HEK293 (cell line): ENCODE measurements around the gene PTTG1.
A peak's percentile ranks its signal among the peaks of the same experiment; 100 is the strongest.

Experiments used
- FEZF1 ChIP-seq: fragments of 450-650 bp; formaldehyde crosslinking; IDR thresholded peaks from 2 replicates; pipeline ENCODE4 v1.5.1; 2016; ENCODE audit warnings: missing biosample characterization, missing genetic modification characterization
- GLIS2 ChIP-seq: fragments of 450-650 bp; formaldehyde crosslinking; IDR thresholded peaks from 2 replicates; pipeline ENCODE4 v1.5.1; 2016; ENCODE audit warnings: missing biosample characterization, missing genetic modification characterization
- IKZF3 ChIP-seq: fragments of 450-650 bp; IDR thresholded peaks from 2 replicates; pipeline ENCODE4 v1.5.0; 2018; ENCODE audit warnings: missing biosample characterization, mild to moderate bottlenecking, missing genetic modification characterization, moderate library complexity
- KLF7 ChIP-seq: fragments of 450-650 bp; formaldehyde crosslinking; IDR thresholded peaks from 2 replicates; pipeline ENCODE4 v1.5.1; 2016; ENCODE audit warnings: missing biosample characterization, missing genetic modification characterization, borderline replicate concordance
- ZBTB21 ChIP-seq: fragments of 450-650 bp; formaldehyde crosslinking; IDR thresholded peaks from 2 replicates; pipeline ENCODE4 v1.5.1; 2017; ENCODE audit warnings: missing biosample characterization, missing genetic modification characterization
- ZBTB48 ChIP-seq: fragments of 450-650 bp; formaldehyde crosslinking; IDR thresholded peaks from 2 replicates; pipeline ENCODE4 v1.5.1; 2016; ENCODE audit warnings: missing biosample characterization, missing genetic modification characterization
- ZFHX2 ChIP-seq: fragments of 450-650 bp; formaldehyde crosslinking; conservative IDR thresholded peaks from 2 replicates; pipeline ENCODE4 v1.5.1; 2016; ENCODE audit warnings: missing biosample characterization, missing genetic modification characterization
- ZFP37 ChIP-seq: fragments of 450-650 bp; formaldehyde crosslinking; IDR thresholded peaks from 2 replicates; pipeline ENCODE4 v1.5.1; 2016; ENCODE audit warnings: missing biosample characterization, missing genetic modification characterization
- ZNF10 ChIP-seq: fragments of 450-650 bp; formaldehyde crosslinking; IDR thresholded peaks from 2 replicates; pipeline ENCODE4 v1.5.1; 2017; ENCODE audit warnings: missing biosample characterization, missing genetic modification characterization
- ZNF140 ChIP-seq: fragments of 450-650 bp; formaldehyde crosslinking; IDR thresholded peaks from 2 replicates; pipeline ENCODE4 v1.5.1; 2016; ENCODE audit warnings: missing biosample characterization, missing genetic modification characterization
- ZNF169 ChIP-seq: fragments of 450-650 bp; formaldehyde crosslinking; IDR thresholded peaks from 2 replicates; pipeline ENCODE4 v1.5.1; 2016; ENCODE audit warnings: missing biosample characterization, missing genetic modification characterization
- ZNF211 ChIP-seq: fragments of 450-650 bp; formaldehyde crosslinking; IDR thresholded peaks from 2 replicates; pipeline ENCODE4 v1.5.1; 2016; ENCODE audit warnings: low read depth, missing biosample characterization, missing genetic modification characterization
- ZNF266 ChIP-seq: fragments of 450-650 bp; formaldehyde crosslinking; IDR thresholded peaks from 2 replicates; pipeline ENCODE4 v1.5.1; 2016; ENCODE audit warnings: missing biosample characterization, missing genetic modification characterization, low read depth
- ZNF350 ChIP-seq: fragments of 450-650 bp; formaldehyde crosslinking; IDR thresholded peaks from 2 replicates; pipeline ENCODE4 v1.5.0; 2017; ENCODE audit warnings: missing biosample characterization, mild to moderate bottlenecking, missing genetic modification characterization
- ZNF37A ChIP-seq: fragments of 450-650 bp; IDR thresholded peaks from 2 replicates; pipeline ENCODE4 v1.5.1; 2018; ENCODE audit warnings: missing biosample characterization, missing genetic modification characterization
- ZNF768 ChIP-seq: fragments of 450-650 bp; formaldehyde crosslinking; IDR thresholded peaks from 2 replicates; pipeline ENCODE4 v1.5.1; 2018; ENCODE audit warnings: missing biosample characterization, mild to moderate bottlenecking, missing genetic modification characterization
- ZNF792 ChIP-seq: fragments of 450-650 bp; formaldehyde crosslinking; IDR thresholded peaks from 2 replicates; pipeline ENCODE4 v1.5.1; 2016; ENCODE audit warnings: missing biosample characterization, missing genetic modification characterization
- TF ChIP-seq, protein P1 (sequence below): fragments of 450-650 bp; formaldehyde crosslinking; IDR thresholded peaks from 2 replicates; pipeline ENCODE4 v1.5.1; 2016; ENCODE audit warnings: missing biosample characterization, missing genetic modification characterization
- TF ChIP-seq, protein P2 (sequence below): fragments of 450-650 bp; formaldehyde crosslinking; IDR thresholded peaks from 2 replicates; pipeline ENCODE4 v1.5.1; 2016; ENCODE audit warnings: missing biosample characterization, missing genetic modification characterization
- TF ChIP-seq, protein P3 (sequence below): fragments of 450-650 bp; formaldehyde crosslinking; IDR thresholded peaks from 2 replicates; pipeline ENCODE4 v1.5.1; 2016; ENCODE audit warnings: missing biosample characterization, missing genetic modification characterization
- TF ChIP-seq, protein P4 (sequence below): fragments of 450-650 bp; IDR thresholded peaks from 2 replicates; pipeline ENCODE4 v1.5.1; 2018; ENCODE audit warnings: missing biosample characterization, mild to moderate bottlenecking, missing genetic modification characterization
- TF ChIP-seq, protein P5 (sequence below): fragments of 450-650 bp; formaldehyde crosslinking; IDR thresholded peaks from 2 replicates; pipeline ENCODE4 v1.5.1; 2016; ENCODE audit warnings: missing biosample characterization, missing genetic modification characterization, low read depth
- TF ChIP-seq, protein P6 (sequence below): fragments of 450-650 bp; formaldehyde crosslinking; IDR thresholded peaks from 2 replicates; pipeline ENCODE4 v1.5.1; 2017; ENCODE audit warnings: missing biosample characterization, missing genetic modification characterization

PTTG1 gene

DNA sequence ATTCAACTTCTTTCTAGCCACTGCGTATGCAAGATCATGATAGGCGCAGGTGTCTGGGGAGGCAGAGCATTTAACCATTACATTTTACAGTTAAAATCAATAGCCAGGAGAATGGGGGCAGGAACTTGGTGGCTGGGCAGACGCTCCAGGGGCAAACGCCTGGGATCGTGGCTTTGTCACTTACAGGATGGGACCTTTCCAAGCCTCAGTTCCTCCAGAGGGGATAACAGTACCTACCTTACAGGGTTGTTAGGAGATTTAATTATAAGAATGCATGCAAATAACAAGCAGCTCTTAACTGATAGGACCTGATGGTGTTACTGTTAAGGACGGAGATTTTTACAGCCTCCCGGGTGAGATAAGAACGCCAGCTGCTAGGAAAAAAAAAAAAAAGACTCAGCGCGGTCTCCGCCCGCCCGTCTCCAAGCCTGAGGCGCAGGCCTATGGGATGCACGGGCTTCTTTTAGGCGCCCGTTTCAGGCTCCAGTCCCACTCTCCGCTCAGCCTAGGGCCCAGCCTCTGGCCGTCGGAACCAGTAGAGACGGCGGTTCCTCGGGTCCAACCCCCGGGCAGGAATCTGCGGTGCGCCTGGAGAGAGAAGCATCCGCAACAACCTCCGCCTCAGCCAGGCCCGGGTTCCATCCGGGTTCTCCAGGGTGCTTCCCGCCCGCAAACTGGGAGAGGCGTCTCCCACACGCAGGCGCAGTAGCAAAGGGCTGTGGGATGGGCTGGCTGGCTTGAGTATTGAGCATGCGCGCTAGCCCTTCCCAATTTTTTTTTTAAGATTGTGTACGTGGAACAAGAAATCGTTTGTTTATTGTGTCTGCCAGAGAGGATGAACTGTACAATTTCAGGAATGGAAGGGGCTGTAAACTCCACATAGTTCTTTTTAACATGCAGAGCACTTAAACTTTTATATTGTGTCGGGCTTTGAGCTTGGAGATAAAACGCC lies 22.0 kb upstream of the PTTG1 start, which contains the start of gene FAM200C (continued):
- TF ChIP-seq, protein P1, sequence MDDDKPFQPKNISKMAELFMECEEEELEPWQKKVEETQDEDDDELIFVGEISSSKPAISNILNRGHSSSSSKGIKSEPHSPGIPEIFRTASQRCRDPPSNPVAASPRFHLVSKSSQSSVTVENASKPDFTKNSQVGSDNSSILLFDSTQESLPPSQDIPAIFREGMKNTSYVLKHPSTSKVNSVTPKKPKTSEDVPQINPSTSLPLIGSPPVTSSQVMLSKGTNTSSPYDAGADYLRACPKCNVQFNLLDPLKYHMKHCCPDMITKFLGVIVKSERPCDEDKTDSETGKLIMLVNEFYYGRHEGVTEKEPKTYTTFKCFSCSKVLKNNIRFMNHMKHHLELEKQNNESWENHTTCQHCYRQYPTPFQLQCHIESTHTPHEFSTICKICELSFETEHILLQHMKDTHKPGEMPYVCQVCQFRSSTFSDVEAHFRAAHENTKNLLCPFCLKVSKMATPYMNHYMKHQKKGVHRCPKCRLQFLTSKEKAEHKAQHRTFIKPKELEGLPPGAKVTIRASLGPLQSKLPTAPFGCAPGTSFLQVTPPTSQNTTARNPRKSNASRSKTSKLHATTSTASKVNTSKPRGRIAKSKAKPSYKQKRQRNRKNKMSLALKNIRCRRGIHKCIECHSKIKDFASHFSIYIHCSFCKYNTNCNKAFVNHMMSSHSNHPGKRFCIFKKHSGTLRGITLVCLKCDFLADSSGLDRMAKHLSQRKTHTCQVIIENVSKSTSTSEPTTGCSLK (tag by site-specific recombination), result no peak
- TF ChIP-seq ZFP37 (tag by site-specific recombination) (0 out of 2 replicates have a peak, but pooled peaks have one; percentile 31), ZNF266 (tag by site-specific recombination) (no peak), ZNF768 (no peak), ZNF169 (tag by site-specific recombination) (no peak), ZNF792 (tag by site-specific recombination) (no peak), KLF7 (tag by site-specific recombination) (no peak), ZNF140 (tag by site-specific recombination) (no peak), ZBTB48 (tag by site-specific recombination) (no peak), GLIS2 (tag by site-specific recombination) (no peak), ZFHX2 (tag by site-specific recombination) (0 out of 2 replicates have a peak, but pooled peaks have one; percentile 12), ZNF350 (tag by site-specific recombination) (no peak), ZBTB21 (tag by site-specific recombination) (no peak), IKZF3 (peak; percentile 93), FEZF1 (no peak), ZNF37A (tag by site-specific recombination) (no peak), ZNF10 (tag by site-specific recombination) (no peak), ZNF211 (tag by site-specific recombination) (no peak)
- TF ChIP-seq, protein P2, sequence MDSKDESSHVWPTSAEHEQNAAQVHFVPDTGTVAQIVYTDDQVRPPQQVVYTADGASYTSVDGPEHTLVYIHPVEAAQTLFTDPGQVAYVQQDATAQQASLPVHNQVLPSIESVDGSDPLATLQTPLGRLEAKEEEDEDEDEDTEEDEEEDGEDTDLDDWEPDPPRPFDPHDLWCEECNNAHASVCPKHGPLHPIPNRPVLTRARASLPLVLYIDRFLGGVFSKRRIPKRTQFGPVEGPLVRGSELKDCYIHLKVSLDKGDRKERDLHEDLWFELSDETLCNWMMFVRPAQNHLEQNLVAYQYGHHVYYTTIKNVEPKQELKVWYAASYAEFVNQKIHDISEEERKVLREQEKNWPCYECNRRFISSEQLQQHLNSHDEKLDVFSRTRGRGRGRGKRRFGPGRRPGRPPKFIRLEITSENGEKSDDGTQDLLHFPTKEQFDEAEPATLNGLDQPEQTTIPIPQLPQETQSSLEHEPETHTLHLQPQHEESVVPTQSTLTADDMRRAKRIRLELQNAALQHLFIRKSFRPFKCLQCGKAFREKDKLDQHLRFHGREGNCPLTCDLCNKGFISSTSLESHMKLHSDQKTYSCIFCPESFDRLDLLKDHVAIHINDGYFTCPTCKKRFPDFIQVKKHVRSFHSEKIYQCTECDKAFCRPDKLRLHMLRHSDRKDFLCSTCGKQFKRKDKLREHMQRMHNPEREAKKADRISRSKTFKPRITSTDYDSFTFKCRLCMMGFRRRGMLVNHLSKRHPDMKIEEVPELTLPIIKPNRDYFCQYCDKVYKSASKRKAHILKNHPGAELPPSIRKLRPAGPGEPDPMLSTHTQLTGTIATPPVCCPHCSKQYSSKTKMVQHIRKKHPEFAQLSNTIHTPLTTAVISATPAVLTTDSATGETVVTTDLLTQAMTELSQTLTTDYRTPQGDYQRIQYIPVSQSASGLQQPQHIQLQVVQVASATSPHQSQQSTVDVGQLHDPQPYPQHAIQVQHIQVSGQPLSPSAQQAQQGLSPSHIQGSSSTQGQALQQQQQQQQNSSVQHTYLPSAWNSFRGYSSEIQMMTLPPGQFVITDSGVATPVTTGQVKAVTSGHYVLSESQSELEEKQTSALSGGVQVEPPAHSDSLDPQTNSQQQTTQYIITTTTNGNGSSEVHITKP (tag by site-specific recombination), result peak; percentile 46
- TF ChIP-seq, protein P3, sequence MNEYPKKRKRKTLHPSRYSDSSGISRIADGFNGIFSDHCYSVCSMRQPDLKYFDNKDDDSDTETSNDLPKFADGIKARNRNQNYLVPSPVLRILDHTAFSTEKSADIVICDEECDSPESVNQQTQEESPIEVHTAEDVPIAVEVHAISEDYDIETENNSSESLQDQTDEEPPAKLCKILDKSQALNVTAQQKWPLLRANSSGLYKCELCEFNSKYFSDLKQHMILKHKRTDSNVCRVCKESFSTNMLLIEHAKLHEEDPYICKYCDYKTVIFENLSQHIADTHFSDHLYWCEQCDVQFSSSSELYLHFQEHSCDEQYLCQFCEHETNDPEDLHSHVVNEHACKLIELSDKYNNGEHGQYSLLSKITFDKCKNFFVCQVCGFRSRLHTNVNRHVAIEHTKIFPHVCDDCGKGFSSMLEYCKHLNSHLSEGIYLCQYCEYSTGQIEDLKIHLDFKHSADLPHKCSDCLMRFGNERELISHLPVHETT (tag by site-specific recombination), result no peak
- TF ChIP-seq, protein P4, sequence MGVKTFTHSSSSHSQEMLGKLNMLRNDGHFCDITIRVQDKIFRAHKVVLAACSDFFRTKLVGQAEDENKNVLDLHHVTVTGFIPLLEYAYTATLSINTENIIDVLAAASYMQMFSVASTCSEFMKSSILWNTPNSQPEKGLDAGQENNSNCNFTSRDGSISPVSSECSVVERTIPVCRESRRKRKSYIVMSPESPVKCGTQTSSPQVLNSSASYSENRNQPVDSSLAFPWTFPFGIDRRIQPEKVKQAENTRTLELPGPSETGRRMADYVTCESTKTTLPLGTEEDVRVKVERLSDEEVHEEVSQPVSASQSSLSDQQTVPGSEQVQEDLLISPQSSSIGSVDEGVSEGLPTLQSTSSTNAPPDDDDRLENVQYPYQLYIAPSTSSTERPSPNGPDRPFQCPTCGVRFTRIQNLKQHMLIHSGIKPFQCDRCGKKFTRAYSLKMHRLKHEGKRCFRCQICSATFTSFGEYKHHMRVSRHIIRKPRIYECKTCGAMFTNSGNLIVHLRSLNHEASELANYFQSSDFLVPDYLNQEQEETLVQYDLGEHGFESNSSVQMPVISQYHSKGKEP, result no peak
- TF ChIP-seq, protein P5, sequence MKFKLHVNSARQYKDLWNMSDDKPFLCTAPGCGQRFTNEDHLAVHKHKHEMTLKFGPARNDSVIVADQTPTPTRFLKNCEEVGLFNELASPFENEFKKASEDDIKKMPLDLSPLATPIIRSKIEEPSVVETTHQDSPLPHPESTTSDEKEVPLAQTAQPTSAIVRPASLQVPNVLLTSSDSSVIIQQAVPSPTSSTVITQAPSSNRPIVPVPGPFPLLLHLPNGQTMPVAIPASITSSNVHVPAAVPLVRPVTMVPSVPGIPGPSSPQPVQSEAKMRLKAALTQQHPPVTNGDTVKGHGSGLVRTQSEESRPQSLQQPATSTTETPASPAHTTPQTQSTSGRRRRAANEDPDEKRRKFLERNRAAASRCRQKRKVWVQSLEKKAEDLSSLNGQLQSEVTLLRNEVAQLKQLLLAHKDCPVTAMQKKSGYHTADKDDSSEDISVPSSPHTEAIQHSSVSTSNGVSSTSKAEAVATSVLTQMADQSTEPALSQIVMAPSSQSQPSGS, result no peak
- TF ChIP-seq, protein P6, sequence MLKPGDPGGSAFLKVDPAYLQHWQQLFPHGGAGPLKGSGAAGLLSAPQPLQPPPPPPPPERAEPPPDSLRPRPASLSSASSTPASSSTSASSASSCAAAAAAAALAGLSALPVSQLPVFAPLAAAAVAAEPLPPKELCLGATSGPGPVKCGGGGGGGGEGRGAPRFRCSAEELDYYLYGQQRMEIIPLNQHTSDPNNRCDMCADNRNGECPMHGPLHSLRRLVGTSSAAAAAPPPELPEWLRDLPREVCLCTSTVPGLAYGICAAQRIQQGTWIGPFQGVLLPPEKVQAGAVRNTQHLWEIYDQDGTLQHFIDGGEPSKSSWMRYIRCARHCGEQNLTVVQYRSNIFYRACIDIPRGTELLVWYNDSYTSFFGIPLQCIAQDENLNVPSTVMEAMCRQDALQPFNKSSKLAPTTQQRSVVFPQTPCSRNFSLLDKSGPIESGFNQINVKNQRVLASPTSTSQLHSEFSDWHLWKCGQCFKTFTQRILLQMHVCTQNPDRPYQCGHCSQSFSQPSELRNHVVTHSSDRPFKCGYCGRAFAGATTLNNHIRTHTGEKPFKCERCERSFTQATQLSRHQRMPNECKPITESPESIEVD (tag by site-specific recombination), result no peak
